Neural crest cell (in vitro differentiated cells): Measurements from ENCODE around the gene SLC25A3. TPM values are rescaled to one million over a fixed set of nuclear protein-coding genes. Genes with fewer than 3 reads are reported as not detected.

ENCODE experiments used
- DNase-seq: peaks from one replicate; pipeline ENCODE4 v3.0.0; 2021; ENCODE audit warnings: low read depth, mixed read lengths, low spot score
- H3K27ac Mint-ChIP-seq: one replicate; pipeline ENCODE4 v1.8.0; 2021; ENCODE audit warnings: mild to moderate bottlenecking, mixed read lengths; ENCODE audit not compliant: unreplicated experiment
- H3K27me3 Mint-ChIP-seq: 2 replicates; pipeline ENCODE4 v1.8.0; 2021; ENCODE audit warnings: low read depth, mild to moderate bottlenecking, mixed read lengths
- H3K36me3 Mint-ChIP-seq: 2 replicates; pipeline ENCODE4 v1.8.0; 2021; ENCODE audit warnings: low read depth, mild to moderate bottlenecking, mixed read lengths
- H3K4me1 Mint-ChIP-seq: 2 replicates; pipeline ENCODE4 v1.8.0; 2021; ENCODE audit warnings: mixed read lengths
- H3K4me3 Mint-ChIP-seq: one replicate; pipeline ENCODE4 v1.8.0; 2021; ENCODE audit warnings: mild to moderate bottlenecking, mixed read lengths
- H3K9me3 Mint-ChIP-seq: 2 replicates; pipeline ENCODE4 v1.8.0; 2021; ENCODE audit warnings: mixed read lengths
- total RNA-seq: library from RNA; stranded (reverse); gene quantifications from 2 replicates; pipeline ENCODE4 v1.2.1, GENCODE V29; 2021
- TF ChIP-seq, protein P1 (sequence below): fragments of 200-600 bp; sonication (generic); conservative IDR thresholded peaks from 2 replicates; pipeline ENCODE4 v1.5.0; 2021; ENCODE audit warnings: antibody characterized with exemption, mild to moderate bottlenecking

Gene SLC25A3
- total RNA-seq, 1 donor from 2014 or later, result 856 TPM

DNA sequence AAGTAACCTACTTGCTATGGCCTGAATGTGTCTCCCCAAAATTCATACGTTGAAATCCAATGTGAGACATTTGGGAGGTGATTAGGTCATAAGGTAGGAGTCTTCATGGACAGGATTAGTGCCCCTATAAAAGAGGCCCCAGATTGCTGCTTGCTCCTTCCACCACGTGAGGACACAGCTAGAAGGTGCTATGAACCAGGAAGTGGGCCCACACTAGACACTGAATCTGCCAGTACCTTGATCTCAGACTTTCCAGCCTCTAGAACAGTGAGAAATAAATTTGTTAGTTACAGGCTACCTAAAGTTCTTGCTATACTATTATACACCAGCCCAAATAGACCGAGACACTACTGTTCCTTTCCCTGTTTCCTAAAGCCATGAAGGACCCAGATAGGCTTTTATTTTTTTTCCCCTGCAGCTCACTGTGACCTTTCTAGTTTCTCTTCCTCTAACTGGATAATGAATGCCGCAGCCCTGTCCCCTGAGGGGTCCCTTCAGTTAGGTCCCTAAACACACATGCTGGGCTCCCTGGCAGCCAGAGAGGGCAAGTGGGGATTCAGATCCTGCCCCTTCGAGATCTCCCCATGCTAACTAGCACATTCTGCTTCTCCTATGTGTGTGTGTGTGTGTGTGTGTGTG lies 19.3 kb downstream of the SLC25A3 start:
- Mint-ChIP-seq H3K4me1 (peaks cover 6% of the 10 kb centered on the region), H3K36me3 (peaks cover 13% of the 10 kb centered on the region), H3K9me3 (peaks cover 2% of the 10 kb centered on the region), H3K27me3 (no peaks in the 10 kb centered on the region), H3K27ac (no peak overlapping the region), H3K4me3 (no peak overlapping the region)
- TF ChIP-seq, protein P1, sequence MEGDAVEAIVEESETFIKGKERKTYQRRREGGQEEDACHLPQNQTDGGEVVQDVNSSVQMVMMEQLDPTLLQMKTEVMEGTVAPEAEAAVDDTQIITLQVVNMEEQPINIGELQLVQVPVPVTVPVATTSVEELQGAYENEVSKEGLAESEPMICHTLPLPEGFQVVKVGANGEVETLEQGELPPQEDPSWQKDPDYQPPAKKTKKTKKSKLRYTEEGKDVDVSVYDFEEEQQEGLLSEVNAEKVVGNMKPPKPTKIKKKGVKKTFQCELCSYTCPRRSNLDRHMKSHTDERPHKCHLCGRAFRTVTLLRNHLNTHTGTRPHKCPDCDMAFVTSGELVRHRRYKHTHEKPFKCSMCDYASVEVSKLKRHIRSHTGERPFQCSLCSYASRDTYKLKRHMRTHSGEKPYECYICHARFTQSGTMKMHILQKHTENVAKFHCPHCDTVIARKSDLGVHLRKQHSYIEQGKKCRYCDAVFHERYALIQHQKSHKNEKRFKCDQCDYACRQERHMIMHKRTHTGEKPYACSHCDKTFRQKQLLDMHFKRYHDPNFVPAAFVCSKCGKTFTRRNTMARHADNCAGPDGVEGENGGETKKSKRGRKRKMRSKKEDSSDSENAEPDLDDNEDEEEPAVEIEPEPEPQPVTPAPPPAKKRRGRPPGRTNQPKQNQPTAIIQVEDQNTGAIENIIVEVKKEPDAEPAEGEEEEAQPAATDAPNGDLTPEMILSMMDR, result no peak
- DNase-seq, result no peak

DNA sequence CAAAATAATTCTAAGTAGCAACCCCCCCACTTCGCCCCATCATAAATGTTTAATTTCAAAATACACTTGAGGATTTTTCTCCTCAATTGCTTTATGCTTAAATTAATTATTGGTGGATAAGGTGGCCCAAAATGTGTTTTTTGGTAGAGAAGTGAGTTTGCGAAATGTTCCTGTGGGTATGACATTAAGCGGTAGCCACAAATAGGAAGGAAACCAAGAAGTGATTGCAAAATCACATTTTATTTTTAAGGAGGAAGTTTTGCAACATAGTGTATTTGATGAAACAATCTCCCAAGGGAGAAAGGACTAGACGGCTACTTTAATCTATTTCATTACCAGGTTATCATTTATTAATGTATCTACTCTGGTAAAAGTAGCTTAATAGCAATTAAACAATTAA lies 25.5 kb downstream of the SLC25A3 start:
- no peak for DNase-seq
- no peaks in the 10 kb centered on the region for H3K4me1 Mint-ChIP-seq
- no peak overlapping the region for H3K4me3 Mint-ChIP-seq
- peaks cover 8% of the 10 kb centered on the region for H3K36me3 Mint-ChIP-seq
- H3K9me3 Mint-ChIP-seq, result peaks cover 2% of the 10 kb centered on the region
- TF ChIP-seq, protein P1, result no peak
- H3K27ac Mint-ChIP-seq, result no peak overlapping the region
- H3K27me3 Mint-ChIP-seq, result no peaks in the 10 kb centered on the region

DNA sequence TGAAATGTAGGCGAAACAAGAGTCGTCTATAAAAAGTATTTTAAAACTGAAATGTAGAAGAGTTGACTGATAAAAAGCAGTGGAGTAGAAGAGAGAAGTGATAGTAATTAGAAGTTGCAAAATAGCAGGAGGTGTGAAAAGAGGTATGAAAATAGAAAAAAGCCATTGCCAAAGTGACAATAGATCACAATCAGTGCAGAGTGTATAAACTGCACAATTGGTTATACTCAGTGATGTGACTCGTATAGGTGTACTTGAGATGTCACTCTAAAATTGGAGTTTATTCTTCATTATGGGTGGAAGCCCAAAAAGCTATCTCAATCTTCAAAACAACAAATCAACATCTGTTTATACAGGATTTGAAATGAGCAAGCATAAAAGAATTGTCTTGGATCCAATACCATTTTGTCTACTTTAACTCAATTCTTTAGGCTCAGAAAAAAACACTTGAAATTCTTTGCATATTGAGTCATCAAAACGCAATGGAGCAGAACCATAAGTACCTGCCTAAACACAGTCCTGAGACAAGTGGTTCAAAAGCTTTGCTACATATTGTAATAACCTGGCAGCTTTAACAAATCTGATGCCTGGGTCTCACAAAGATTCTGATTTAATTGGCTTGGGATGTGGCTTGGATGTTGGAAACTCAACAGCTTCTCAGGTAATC lies 42.3 kb downstream of the SLC25A3 start:
- Mint-ChIP-seq H3K9me3 (no peaks in the 10 kb centered on the region), H3K36me3 (peaks cover 4% of the 10 kb centered on the region), H3K4me1 (no peaks in the 10 kb centered on the region), H3K27ac (no peak overlapping the region), H3K4me3 (no peak overlapping the region), H3K27me3 (no peaks in the 10 kb centered on the region)
- no peak for DNase-seq
- TF ChIP-seq, protein P1, result no peak

DNA sequence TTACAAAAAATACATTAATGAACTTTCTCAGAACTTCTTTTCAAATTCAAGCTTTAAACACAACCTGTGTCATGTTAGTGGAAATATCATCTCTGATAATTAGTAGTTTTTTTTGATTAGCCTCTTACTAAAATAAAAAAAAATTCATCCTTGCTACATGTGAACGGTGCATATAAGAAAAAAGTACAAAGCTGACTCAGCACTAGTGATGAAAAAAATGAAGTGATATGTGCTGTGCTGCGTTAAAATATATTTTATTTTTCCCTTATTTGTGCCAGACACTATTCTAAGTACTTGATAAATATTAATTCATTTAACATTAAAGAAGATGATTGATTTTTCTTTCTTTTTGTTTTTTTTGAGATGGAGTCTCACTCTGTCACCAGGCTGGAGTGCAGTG lies 43.6 kb downstream of the SLC25A3 start:
- Mint-ChIP-seq H3K4me1 (peaks cover 4% of the 10 kb centered on the region), H3K36me3 (peaks cover 4% of the 10 kb centered on the region), H3K4me3 (no peak overlapping the region), H3K9me3 (no peaks in the 10 kb centered on the region), H3K27ac (no peak overlapping the region), H3K27me3 (no peaks in the 10 kb centered on the region)
- TF ChIP-seq, protein P1, result no peak
- no peak for DNase-seq

DNA sequence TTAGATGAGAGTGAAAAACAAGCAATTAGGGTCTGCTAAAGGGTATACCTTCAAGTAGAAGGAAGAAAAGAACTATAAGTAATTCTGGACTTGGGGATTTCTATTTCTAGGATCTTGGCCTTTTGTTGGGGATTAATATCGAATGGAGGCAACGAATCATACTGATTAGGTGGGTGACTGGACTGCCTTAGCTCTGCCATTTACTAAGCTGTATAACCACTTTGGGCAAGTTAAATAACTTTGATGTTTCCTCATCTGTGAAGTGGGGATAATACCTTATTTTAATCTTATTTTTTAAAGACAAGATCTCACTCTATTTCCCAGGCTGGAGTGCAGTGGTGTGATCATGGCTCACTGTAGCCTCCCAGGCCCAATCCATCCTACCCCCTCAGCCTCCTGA lies 44.5 kb downstream of the SLC25A3 start:
- Mint-ChIP-seq H3K4me1 (peaks cover 4% of the 10 kb centered on the region), H3K27me3 (no peaks in the 10 kb centered on the region), H3K36me3 (peaks cover 1% of the 10 kb centered on the region), H3K9me3 (no peaks in the 10 kb centered on the region), H3K27ac (no peak overlapping the region), H3K4me3 (no peak overlapping the region)
- TF ChIP-seq, protein P1, result no peak
- DNase-seq, result no peak
